HCT116 (cell line): ENCODE measurements around the gene NACAD. TPM values are rescaled to one million over a fixed set of nuclear protein-coding genes. Genes with fewer than 3 reads are reported as not detected.

ENCODE experiments used
- ATAC-seq: fragments of 200-7000 bp; cut with Tn5 transposase; 2 replicates; pipeline ENCODE4 v1.9.1; 2020; ENCODE audit warnings: mild to moderate bottlenecking, moderate library complexity
- BruUV-seq: library from RNA; stranded (reverse); fragments of 400-500 nt; replicated peaks from 2 replicates; lab custom pipeline; 2021; lab: Mats Ljungman, UMichigan
- CTCF ChIA-PET: fragments of 300-600 bp; sonication (Branson Sonifier 250); formaldehyde crosslinking; loops from one replicate; lab custom pipeline; 2021; ENCODE audit warnings: antibody characterized with exemption; lab: Charles Lee
- POLR2A ChIA-PET: fragments of 300-600, 350-600 bp; sonication (Branson Sonifier 250); formaldehyde crosslinking; loops from one replicate; lab custom pipeline; 2021; ENCODE audit warnings: antibody characterized with exemption; lab: Charles Lee
- RAD21 ChIA-PET, 2 experiments: fragments of 300-600 bp; sonication (Branson Sonifier 250); formaldehyde crosslinking; loops; one replicate each; lab custom pipeline; 2023; ENCODE audit warnings: low total read pairs in 2 of 2; ENCODE audit not compliant: uncharacterized antibody in 2 of 2, unreplicated experiment in 2 of 2, low non-redundant PET in 1 of 2; lab: Charles Lee
- DNase-seq: peaks from one replicate; pipeline ENCODE4 v3.0.0-alpha.2; 2010; ENCODE audit warnings: low read depth, low spot score
- H2AFZ ChIP-seq: fragments of 200-600 bp; shearing (Covaris generic), sonication (generic); 2 replicates; pipeline ENCODE4 v1.6.1; 2017; ENCODE audit warnings: low read depth, mixed run types, mixed read lengths, antibody characterized with exemption, low read length; ENCODE audit not compliant: poor library complexity, severe bottlenecking
- H3K27ac ChIP-seq: 2 replicates; pipeline ENCODE4 v1.5.1; 2012; ENCODE audit warnings: low read depth, low read length
- H3K27me3 ChIP-seq: fragments of 200-600 bp; sonication (generic); 2 replicates; pipeline ENCODE4 v1.6.1; 2016; ENCODE audit warnings: mixed run types, low read length, mixed read lengths; ENCODE audit not compliant: insufficient read depth
- H3K36me3 ChIP-seq, 2 experiments: fragments of 200-500 bp in 1 of 2; fragments of 200-600 bp in 1 of 2; sonication (Bioruptor generic) in 1 of 2; sonication (generic) in 1 of 2; 2 replicates each; pipeline versions ENCODE4 v1.5.1 to v1.6.1; 2014 to 2016; ENCODE audit warnings: low read length in 2 of 2, inconsistent platforms in 1 of 2, mixed read lengths in 1 of 2, mixed run types in 1 of 2; ENCODE audit not compliant: insufficient read depth in 2 of 2, control insufficient read depth in 1 of 2
- H3K4me1 ChIP-seq, 2 experiments: fragments of 200-600 bp in 1 of 2; sonication (generic) in 1 of 2; 2 replicates each; pipeline versions ENCODE4 v1.5.1 to v1.6.1; 2012 to 2017; ENCODE audit warnings: low read length in 2 of 2, inconsistent platforms in 1 of 2, mild to moderate bottlenecking in 1 of 2, mixed read lengths in 1 of 2, mixed run types in 1 of 2, moderate library complexity in 1 of 2; ENCODE audit not compliant: insufficient read depth in 2 of 2, control insufficient read depth in 1 of 2
- H3K4me2 ChIP-seq: fragments of 200-600 bp; sonication (generic); 2 replicates; pipeline ENCODE4 v1.6.1; 2017; ENCODE audit warnings: mixed run types, low read length, mixed read lengths
- H3K4me3 ChIP-seq, 2 experiments: fragments of 200-600 bp in 1 of 2; sonication (generic) in 1 of 2; replicated peaks in 1 of 2; 2 replicates each; pipeline ENCODE4 v1.5.1; 2011 to 2016; ENCODE audit warnings: low read length in 2 of 2, control low read depth in 1 of 2, low read depth in 1 of 2, mild to moderate bottlenecking in 1 of 2, mixed read lengths in 1 of 2, mixed run types in 1 of 2
- H3K79me2 ChIP-seq: fragments of 200-600 bp; sonication (generic); 2 replicates; pipeline ENCODE4 v1.6.1; 2017; ENCODE audit warnings: mild to moderate bottlenecking, mixed run types, low read length, moderate library complexity, mixed read lengths; ENCODE audit not compliant: insufficient read depth
- H3K9ac ChIP-seq: fragments of 200-600 bp; sonication (generic); 2 replicates; pipeline ENCODE4 v1.6.1; 2016; ENCODE audit warnings: low read length, mixed read lengths
- H3K9me2 ChIP-seq: fragments of 200-600 bp; sonication (generic), shearing (Covaris generic); 2 replicates; pipeline ENCODE4 v1.6.1; 2017; ENCODE audit warnings: mixed run types, mild to moderate bottlenecking, moderate library complexity; ENCODE audit not compliant: insufficient read depth
- H3K9me3 ChIP-seq, 2 experiments: fragments of 200-500 bp in 1 of 2; fragments of 200-600 bp in 1 of 2; sonication (Bioruptor generic) in 1 of 2; sonication (generic) in 1 of 2; 2 replicates each; pipeline ENCODE4 v1.6.1; 2014 to 2017; ENCODE audit warnings: low read length in 2 of 2, mixed read lengths in 2 of 2, inconsistent platforms in 1 of 2, low read depth in 1 of 2, mild to moderate bottlenecking in 1 of 2, mixed run types in 1 of 2, moderate library complexity in 1 of 2; ENCODE audit not compliant: control insufficient read depth in 1 of 2, insufficient read depth in 1 of 2
- H4K20me1 ChIP-seq: fragments of 200-600 bp; sonication (generic), shearing (Covaris generic); 2 replicates; pipeline ENCODE4 v1.6.1; 2017; ENCODE audit warnings: mixed run types, mild to moderate bottlenecking, moderate library complexity; ENCODE audit not compliant: insufficient read depth
- CEBPB ChIP-seq: IDR thresholded peaks from 2 replicates; pipeline ENCODE4 v1.6.1; 2012; ENCODE audit warnings: low read depth
- CTCF ChIP-seq, 3 experiments: fragments of 200-600 bp in 1 of 3; sonication (generic) in 1 of 3; IDR thresholded peaks in 2 of 3; conservative IDR thresholded peaks in 1 of 3; 2 replicates each; pipeline ENCODE4 v1.5.1; 2012 to 2017; ENCODE audit warnings: low read depth in 2 of 3, low read length in 2 of 3, antibody characterized with exemption in 1 of 3, borderline replicate concordance in 1 of 3, control low read depth in 1 of 3, mild to moderate bottlenecking in 1 of 3, mixed read lengths in 1 of 3, mixed run types in 1 of 3, moderate library complexity in 1 of 3; ENCODE audit not compliant: insufficient read depth in 1 of 3
- ELF1 ChIP-seq: IDR thresholded peaks from 2 replicates; pipeline ENCODE4 v1.6.1; 2012; ENCODE audit warnings: low read depth, borderline replicate concordance
- EZH2phosphoT487 ChIP-seq: fragments of 200-600 bp; IDR thresholded peaks from 2 replicates; pipeline ENCODE4 v1.6.1; 2018; ENCODE audit warnings: antibody characterized with exemption, borderline replicate concordance
- FOSL1 ChIP-seq: IDR thresholded peaks from 2 replicates; pipeline ENCODE4 v1.6.1; 2012; ENCODE audit warnings: low read depth
- JUND ChIP-seq: IDR thresholded peaks from 2 replicates; pipeline ENCODE4 v1.6.1; 2012
- POLR2A ChIP-seq: IDR thresholded peaks from 2 replicates; pipeline ENCODE4 v1.7.0; 2011; ENCODE audit warnings: borderline replicate concordance; ENCODE audit not compliant: insufficient read depth, insufficient read length; ENCODE audit errors: extremely low read depth
- REST ChIP-seq: IDR thresholded peaks from 2 replicates; pipeline ENCODE4 v1.6.1; 2012; ENCODE audit warnings: low read depth
- SP1 ChIP-seq: IDR thresholded peaks from 2 replicates; pipeline ENCODE4 v1.6.1; 2012; ENCODE audit warnings: low read depth
- YY1 ChIP-seq: IDR thresholded peaks from 2 replicates; pipeline ENCODE4 v1.6.1; 2011; ENCODE audit warnings: low read length, low read depth, moderate library complexity, mild to moderate bottlenecking; ENCODE audit not compliant: insufficient replicate concordance; ENCODE audit errors: extremely low read depth
- intact Hi-C: fragments of 100-400 bp; cut with micrococcal nuclease; formaldehyde crosslinking; loops from 2 replicates; pipeline ENCODE4 v1.10.0; 2022
- total RNA-seq: library from RNA; stranded (reverse); gene quantifications from one replicate; pipeline ENCODE4 v1.2.1, GENCODE V29; 2021; ENCODE audit not compliant: unreplicated experiment

NACAD gene
- total RNA-seq, 1 experiment from 2014 or later = 0.05 TPM

- Histone ChIP-seq H3K4me1 (peaks cover 4 to 5% of the 10 kb centered on the region in 2 experiments; a peak in 3 of 4 replicates), H3K36me3 (no peaks in the 10 kb centered on the region), H3K9me2 (no peaks in the 10 kb centered on the region), H3K4me3 (no peak overlapping the region), H3K9me3 (no peaks in the 10 kb centered on the region), H3K27me3 (no peaks in the 10 kb centered on the region), H3K27ac (no peak overlapping the region; the same call in 1 of the 2 replicates), H3K79me2 (no peaks in the 10 kb centered on the region), H4K20me1 (no peaks in the 10 kb centered on the region), H3K9ac (no peak overlapping the region), H2AFZ (no peak overlapping the region), H3K4me2 (no peak overlapping the region)
- TF ChIP-seq SP1 = no peak
- ChIA-PET POLR2A (no interaction called here), CTCF (interaction anchor here (1.3 kb wide), 1 partner anchor 18 kb away, joined by 4 read pairs; no protein-coding TSS in a partner anchor), RAD21 (no interaction called here)
- no peak for ATAC-seq
- intact Hi-C loops = no loop called here
- no peak for DNase-seq
- no TSS peak for BruUV-seq
Measured at GRCh38 chr7:45117582-45117981, 28.8 kb upstream of the NACAD start.

- Histone ChIP-seq H3K27ac (no peak overlapping the region), H3K27me3 (no peaks in the 10 kb centered on the region), H3K36me3 (no peaks in the 10 kb centered on the region), H2AFZ (no peak overlapping the region), H3K9me2 (no peaks in the 10 kb centered on the region), H3K4me3 (no peak overlapping the region), H3K9ac (no peak overlapping the region), H3K9me3 (no peaks in the 10 kb centered on the region), H3K79me2 (peaks cover 5% of the 10 kb centered on the region), H3K4me2 (no peak overlapping the region), H3K4me1 (peaks cover 6 to 8% of the 10 kb centered on the region in 2 experiments; a peak in 3 of 4 replicates), H4K20me1 (no peaks in the 10 kb centered on the region)
- intact Hi-C loops = no loop called here
- TF ChIP-seq SP1 (no peak), CTCF (IDR thresholded peaks at IDR 0.05 in 2 of 3, conservative IDR thresholded peaks at IDR 0.05 in 1 of 3; ENCODE audit: borderline replicate concordance in 1 of 3, insufficient read depth in 1 of 3, low read depth in 2 of 3, low read length in 2 of 3) (no peak), POLR2A (no peak), JUND (no peak), YY1 (no peak), CEBPB (no peak), EZH2phosphoT487 (no peak), REST (no peak), FOSL1 (no peak), ELF1 (no peak)
- RAD21 ChIA-PET = no interaction called here
- DNase-seq = no peak
- ATAC-seq = no peak
- CTCF ChIA-PET = interaction anchor here (1.3 kb wide), 1 partner anchor 20 kb away, joined by 4 read pairs; no protein-coding TSS in a partner anchor
- POLR2A ChIA-PET = no interaction called here
- no TSS peak for BruUV-seq
Measured at GRCh38 chr7:45116048-45116447, 27.3 kb upstream of the NACAD start.
